DND-41 (cell line): ENCODE measurements around the gene TFE3.
A peak's percentile ranks its signal among the peaks of the same experiment; 100 is the strongest.

Source experiments
- ATAC-seq: fragments of 200-7000 bp; cut with Tn5 transposase; 3 replicates; pipeline ENCODE4 v1.9.1; 2021; ENCODE audit warnings: low read depth; ENCODE audit not compliant: insufficient read depth
- DNase-seq: peaks from one replicate; pipeline ENCODE4 v3.0.0-alpha.2; 2020
- H2AFZ ChIP-seq: 2 replicates; pipeline ENCODE4 v1.6.0; 2012; ENCODE audit warnings: low read depth, low read length
- H3K27ac ChIP-seq: 2 replicates; pipeline ENCODE4 v1.5.1; 2012; ENCODE audit warnings: low read length, inconsistent platforms
- H3K27me3 ChIP-seq: fragments of 200-600 bp; sonication (generic); 2 replicates; pipeline ENCODE4 v1.6.0; 2012; ENCODE audit warnings: low read length, mild to moderate bottlenecking, inconsistent platforms; ENCODE audit not compliant: insufficient read depth, poor library complexity
- H3K36me3 ChIP-seq: 2 replicates; pipeline ENCODE4 v1.5.1; 2012; ENCODE audit warnings: low read length, inconsistent platforms; ENCODE audit not compliant: insufficient read depth
- H3K4me1 ChIP-seq: 2 replicates; pipeline ENCODE4 v1.5.1; 2012; ENCODE audit warnings: mild to moderate bottlenecking, low read length; ENCODE audit not compliant: insufficient read depth
- H3K4me2 ChIP-seq: 2 replicates; pipeline ENCODE4 v1.6.0; 2012; ENCODE audit warnings: mild to moderate bottlenecking, moderate library complexity, low read length, inconsistent platforms; ENCODE audit not compliant: insufficient read depth
- H3K4me3 ChIP-seq, 2 experiments: fragments of 200-600 bp in 1 of 2; shearing (Covaris generic) in 1 of 2; 2 replicates each; pipeline ENCODE4 v1.5.1; 2012 to 2016; ENCODE audit warnings: inconsistent platforms in 2 of 2, low read length in 2 of 2, mild to moderate bottlenecking in 2 of 2, low read depth in 1 of 2, moderate library complexity in 1 of 2
- H3K79me2 ChIP-seq: 2 replicates; pipeline ENCODE4 v1.6.0; 2012; ENCODE audit warnings: low read length, inconsistent platforms; ENCODE audit not compliant: insufficient read depth
- H3K9ac ChIP-seq: 2 replicates; pipeline ENCODE4 v1.6.0; 2012; ENCODE audit warnings: low read depth, mild to moderate bottlenecking, inconsistent platforms, low read length, moderate library complexity
- H3K9me3 ChIP-seq: 2 replicates; pipeline ENCODE4 v1.5.1; 2012; ENCODE audit warnings: low read length, moderate library complexity, mild to moderate bottlenecking, inconsistent platforms; ENCODE audit not compliant: insufficient read depth, severe bottlenecking
- H4K20me1 ChIP-seq: 2 replicates; pipeline ENCODE4 v1.6.0; 2012; ENCODE audit warnings: low read length; ENCODE audit not compliant: insufficient read depth
- EZH2 ChIP-seq: IDR thresholded peaks from 3 replicates; pipeline ENCODE4 v1.6.1; 2012; ENCODE audit warnings: borderline replicate concordance, low read depth, mild to moderate bottlenecking, moderate library complexity, low read length, inconsistent platforms; ENCODE audit not compliant: severe bottlenecking
- TF ChIP-seq, protein P1 (sequence below): IDR thresholded peaks from 2 replicates; pipeline ENCODE4 v1.5.1; 2012; ENCODE audit warnings: borderline replicate concordance, low read length, moderate library complexity, mild to moderate bottlenecking; ENCODE audit not compliant: poor library complexity, severe bottlenecking; ENCODE audit errors: extremely low read depth

Gene TFE3

DNA sequence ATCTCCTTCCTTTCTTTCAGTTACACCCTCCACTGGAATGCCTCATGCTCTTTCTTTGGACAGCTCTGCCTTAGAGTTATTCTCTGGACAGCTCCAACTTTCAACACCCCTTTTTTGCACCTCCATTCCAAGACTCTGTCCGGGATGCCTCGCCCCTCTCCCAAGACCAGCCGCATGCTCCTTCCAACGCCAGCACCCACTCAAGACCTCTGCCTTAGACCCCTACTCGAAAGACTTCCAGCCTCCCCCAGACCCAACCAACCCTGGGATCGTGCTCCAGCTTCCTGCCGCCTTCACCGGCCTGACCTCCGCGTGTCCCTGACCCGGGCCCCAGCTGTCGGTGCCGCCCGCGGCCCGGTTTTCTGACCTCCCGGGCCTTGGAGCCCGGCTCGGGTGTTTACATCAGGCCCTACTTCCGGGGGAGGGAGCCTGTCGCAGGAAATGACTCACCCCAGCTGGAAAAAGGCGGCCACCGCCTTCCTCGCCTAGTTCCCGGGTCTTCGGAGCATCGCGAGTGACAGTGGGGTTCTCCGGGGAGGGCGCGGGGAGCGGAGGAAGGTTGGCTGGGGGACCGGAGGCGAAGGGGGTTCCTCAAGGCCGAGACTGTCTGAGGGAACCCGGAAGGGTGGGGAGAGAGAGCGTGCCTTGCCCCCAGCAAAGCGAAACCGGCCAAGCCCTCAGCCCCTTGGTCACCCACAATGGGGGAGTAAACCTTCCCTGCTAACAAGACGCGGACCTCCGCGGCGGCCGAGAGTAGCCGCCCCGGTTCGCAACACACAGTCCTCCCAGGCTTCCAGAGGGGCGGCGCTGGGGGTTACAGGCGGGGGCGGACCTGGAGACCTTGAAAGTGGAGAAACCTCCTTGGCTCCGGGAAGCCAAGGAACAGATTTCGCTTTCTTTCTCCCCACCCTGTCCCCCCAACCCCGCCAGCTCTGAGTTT, 36.6 kb upstream of the TFE3 start, which contains the start of gene WDR45:
Gene WDR45 (minus strand): TSS at position 399 of the 940 bp plus-strand sequence. CDS start 1,792 bp downstream, outside the sequence.
- H3K27me3 ChIP-seq, result no peaks in the 10 kb centered on the region
- H3K27ac ChIP-seq, result peak within 1 kb of the TSS; percentile 79
- no peaks in the 10 kb centered on the region for H3K9me3 ChIP-seq
- H2AFZ ChIP-seq, result peak within 1 kb of the TSS; percentile 70
- peaks cover 31% of the 10 kb centered on the region for H3K36me3 ChIP-seq
- DNase-seq (peak; percentile 78), ATAC-seq (peak; percentile 91)
- H4K20me1 ChIP-seq, result no peaks in the 10 kb centered on the region
- peak within 1 kb of the TSS; percentile 46 to 81 for H3K4me3 ChIP-seq
- peak within 1 kb of the TSS; percentile 92 for H3K9ac ChIP-seq
- TF ChIP-seq EZH2, result no peak
- TF ChIP-seq, protein P1, sequence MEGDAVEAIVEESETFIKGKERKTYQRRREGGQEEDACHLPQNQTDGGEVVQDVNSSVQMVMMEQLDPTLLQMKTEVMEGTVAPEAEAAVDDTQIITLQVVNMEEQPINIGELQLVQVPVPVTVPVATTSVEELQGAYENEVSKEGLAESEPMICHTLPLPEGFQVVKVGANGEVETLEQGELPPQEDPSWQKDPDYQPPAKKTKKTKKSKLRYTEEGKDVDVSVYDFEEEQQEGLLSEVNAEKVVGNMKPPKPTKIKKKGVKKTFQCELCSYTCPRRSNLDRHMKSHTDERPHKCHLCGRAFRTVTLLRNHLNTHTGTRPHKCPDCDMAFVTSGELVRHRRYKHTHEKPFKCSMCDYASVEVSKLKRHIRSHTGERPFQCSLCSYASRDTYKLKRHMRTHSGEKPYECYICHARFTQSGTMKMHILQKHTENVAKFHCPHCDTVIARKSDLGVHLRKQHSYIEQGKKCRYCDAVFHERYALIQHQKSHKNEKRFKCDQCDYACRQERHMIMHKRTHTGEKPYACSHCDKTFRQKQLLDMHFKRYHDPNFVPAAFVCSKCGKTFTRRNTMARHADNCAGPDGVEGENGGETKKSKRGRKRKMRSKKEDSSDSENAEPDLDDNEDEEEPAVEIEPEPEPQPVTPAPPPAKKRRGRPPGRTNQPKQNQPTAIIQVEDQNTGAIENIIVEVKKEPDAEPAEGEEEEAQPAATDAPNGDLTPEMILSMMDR, result no peak
- H3K79me2 ChIP-seq, result peaks cover 13% of the 10 kb centered on the region
- peak within 1 kb of the TSS; percentile 76 for H3K4me2 ChIP-seq
- H3K4me1 ChIP-seq, result peaks cover 13% of the 10 kb centered on the region

DNA sequence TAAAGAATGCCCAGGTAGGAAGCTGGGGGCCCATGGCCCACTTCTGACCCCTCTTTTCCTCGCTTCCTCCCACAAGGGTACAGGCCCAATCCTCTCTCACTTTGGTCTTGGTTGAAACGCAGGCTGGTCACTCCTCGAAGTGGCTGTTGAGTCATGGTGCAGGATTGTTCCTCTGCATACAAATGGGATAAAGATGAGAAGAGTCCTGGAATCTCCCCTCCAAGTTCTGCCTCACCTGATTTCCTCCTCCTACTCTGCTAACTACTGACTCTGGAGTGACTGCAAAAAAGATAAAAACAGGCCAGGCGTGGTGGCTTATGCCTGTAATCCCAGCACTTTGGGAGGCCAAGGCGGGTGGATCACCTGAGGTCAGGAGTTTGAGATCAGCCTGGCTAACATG, 34.8 kb upstream of the TFE3 start:
- peaks cover 21% of the 10 kb centered on the region for H3K79me2 ChIP-seq
- H3K36me3 ChIP-seq, result peaks cover 32% of the 10 kb centered on the region
- ATAC-seq (no peak), DNase-seq (no peak)
- no peak overlapping the region for H3K27ac ChIP-seq
- H3K4me3 ChIP-seq, result no peak overlapping the region
- TF ChIP-seq, protein P1, result no peak
- no peak for TF ChIP-seq EZH2
- no peak overlapping the region for H2AFZ ChIP-seq
- no peaks in the 10 kb centered on the region for H3K9me3 ChIP-seq
- no peak overlapping the region for H3K4me2 ChIP-seq
- H4K20me1 ChIP-seq, result no peaks in the 10 kb centered on the region; the same call in 1 of the 2 replicates
- no peak overlapping the region for H3K9ac ChIP-seq
- H3K27me3 ChIP-seq, result no peaks in the 10 kb centered on the region
- H3K4me1 ChIP-seq, result peaks cover 28% of the 10 kb centered on the region

DNA sequence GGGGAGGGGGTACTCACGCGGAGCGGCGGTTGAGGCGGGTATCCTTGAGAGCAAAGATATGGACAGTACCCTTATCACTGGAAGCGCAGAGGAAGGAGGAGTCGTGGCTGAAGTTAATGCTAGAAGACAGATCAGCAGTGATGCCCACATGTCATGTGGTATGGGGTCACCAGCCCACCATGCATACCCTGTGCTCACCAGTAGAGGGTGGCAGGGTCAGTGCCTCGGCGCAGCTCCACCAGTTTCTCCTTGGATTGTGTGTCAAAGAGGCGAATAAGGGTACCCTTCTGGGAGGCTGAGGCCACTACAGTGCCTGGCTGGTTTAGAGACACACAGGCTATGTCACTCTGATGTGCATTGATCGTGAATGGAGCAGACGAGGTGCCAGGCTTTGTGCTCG, 32.2 kb upstream of the TFE3 start:
- H2AFZ ChIP-seq, result no peak overlapping the region
- H3K27me3 ChIP-seq, result no peaks in the 10 kb centered on the region
- no peak overlapping the region for H3K9ac ChIP-seq
- H4K20me1 ChIP-seq, result no peaks in the 10 kb centered on the region; the same call in 1 of the 2 replicates
- no peak overlapping the region for H3K4me3 ChIP-seq
- H3K79me2 ChIP-seq, result peaks cover 27% of the 10 kb centered on the region
- no peaks in the 10 kb centered on the region for H3K9me3 ChIP-seq
- TF ChIP-seq, protein P1, result peak; percentile 17
- no peak for TF ChIP-seq EZH2
- DNase-seq (no peak), ATAC-seq (no peak)
- peaks cover 39% of the 10 kb centered on the region for H3K4me1 ChIP-seq
- H3K4me2 ChIP-seq, result no peak overlapping the region
- no peak overlapping the region for H3K27ac ChIP-seq
- H3K36me3 ChIP-seq, result peaks cover 32% of the 10 kb centered on the region
